Measurements from ENCODE around the gene LMO7.
"Not testable (repeated sequence)": the region's sequence is repeated elsewhere in the genome, so short reads cannot be mapped to it uniquely, and the experiment has no call there.

The LMO7 gene

GRCh38 chr13:75702476-75702875, 66.3 kb downstream of the LMO7 start:
- no peak for DNase-seq

- no peak for DNase-seq
Measured at GRCh38 chr13:75703769-75704168, 67.6 kb downstream of the LMO7 start.

GRCh38 chr13:75704194-75704926, 68.2 kb downstream of the LMO7 start:
- DNase-seq = no peak

GRCh38 chr13:75704927-75705288, 68.8 kb downstream of the LMO7 start:
- DNase-seq = no peak

GRCh38 chr13:75705395-75705794, 69.3 kb downstream of the LMO7 start:
- DNase-seq = no peak

GRCh38 chr13:75705908-75706307, 69.8 kb downstream of the LMO7 start:
- DNase-seq = no peak

- no peak for DNase-seq
Measured at GRCh38 chr13:75713852-75714251, 77.7 kb downstream of the LMO7 start.

GRCh38 chr13:75715601-75716523, 79.7 kb downstream of the LMO7 start:
- no peak for DNase-seq

GRCh38 chr13:75717525-75717924, 81.4 kb downstream of the LMO7 start:
- no peak for DNase-seq

GRCh38 chr13:75721307-75721706, 85.2 kb downstream of the LMO7 start:
- no peak for DNase-seq

GRCh38 chr13:75723901-75724300, 87.8 kb downstream of the LMO7 start:
- DNase-seq = no peak

- DNase-seq = no peak
Measured at GRCh38 chr13:75724752-75725517, 88.8 kb downstream of the LMO7 start.

- no peak for DNase-seq
Measured at GRCh38 chr13:75725736-75726135, 89.6 kb downstream of the LMO7 start.

GRCh38 chr13:75726306-75726705, 90.2 kb downstream of the LMO7 start:
- DNase-seq = no peak

GRCh38 chr13:75733113-75733512, 97.0 kb downstream of the LMO7 start:
- DNase-seq = not testable (repeated sequence)

GRCh38 chr13:75736173-75736572, 100.0 kb downstream of the LMO7 start:
- DNase-seq = no peak

GRCh38 chr13:75738841-75739240, 102.7 kb downstream of the LMO7 start:
- no peak for DNase-seq

GRCh38 chr13:75739244-75739868, 103.2 kb downstream of the LMO7 start:
- no peak for DNase-seq

- DNase-seq = no peak
Measured at GRCh38 chr13:75740031-75740430, 103.9 kb downstream of the LMO7 start.

- DNase-seq = not testable (repeated sequence)
Measured at GRCh38 chr13:75743072-75743471, 106.9 kb downstream of the LMO7 start.

GRCh38 chr13:75744127-75744526, 108.0 kb downstream of the LMO7 start:
- no peak for DNase-seq

GRCh38 chr13:75745387-75745786, 109.3 kb downstream of the LMO7 start:
- DNase-seq = no peak

- no peak for DNase-seq
Measured at GRCh38 chr13:75748874-75749273, 112.7 kb downstream of the LMO7 start.
